ENCODE results near the gene FGD4.

- TF ChIP-seq CTCF (conservative IDR thresholded peaks at IDR 0.05 in 1 of 2, IDR thresholded peaks at IDR 0.05 in 1 of 2; ENCODE audit: extremely low read depth in 1 of 2, insufficient read depth in 1 of 2, low read depth in 1 of 2, low read length in 2 of 2) (no peak), EZH2 (IDR thresholded peaks at IDR 0.05; ENCODE audit: borderline replicate concordance, low read length) (no peak)
Observed at GRCh38 chr12:32398816-32399369, 465 bp upstream of the FGD4 start.
